Left lung (tissue), 10 donors: ENCODE measurements around the gene JDP2. TPM values are rescaled to one million over a fixed set of nuclear protein-coding genes. Genes with fewer than 3 reads are reported as not detected.

ENCODE experiments used
- ATAC-seq: fragments of 200-7000 bp; cut with Tn5 transposase; one replicate; pipeline ENCODE4 v1.9.1; 2020; ENCODE audit warnings: moderate library complexity
- DNase-seq, 4 donors: peaks; one replicate each; pipeline ENCODE4 v3.0.0-alpha.2; 2013 to 2020
- H3K27ac ChIP-seq, 2 donors: fragments of 200-600 bp; sonication (generic) in 1 of 2; one replicate each; pipeline versions ENCODE4 v1.5.0 to v1.8.0; 2020 to 2021
- H3K27me3 ChIP-seq, 2 donors: fragments of 200-600 bp; sonication (generic) in 1 of 2; one replicate each; pipeline versions ENCODE4 v1.5.0 to v1.8.0; 2020 to 2021
- H3K36me3 ChIP-seq, 2 donors: fragments of 200-600 bp; sonication (generic) in 1 of 2; one replicate each; pipeline versions ENCODE4 v1.5.0 to v1.8.0; 2020 to 2021
- H3K4me1 ChIP-seq, 2 donors: fragments of 200-600 bp; one replicate each; pipeline ENCODE4 v1.8.0; 2021
- H3K4me3 ChIP-seq, 2 donors: fragments of 200-600 bp; sonication (generic) in 1 of 2; one replicate each; pipeline versions ENCODE4 v1.5.0 to v1.8.0; 2020 to 2021; ENCODE audit warnings: mild to moderate bottlenecking in 1 of 2
- H3K9me3 ChIP-seq, 2 donors: fragments of 200-600 bp; sonication (generic) in 1 of 2; one replicate each; pipeline versions ENCODE4 v1.5.0 to v1.8.0; 2020 to 2021
- CTCF ChIP-seq, 2 donors: fragments of 200-600 bp; sonication (generic) in 1 of 2; IDR thresholded peaks; one replicate each; pipeline versions ENCODE4 v1.5.0 to v1.8.0; 2021; ENCODE audit warnings: antibody characterized with exemption in 2 of 2
- intact Hi-C, 2 donors: fragments of 100-400 bp; cut with DNase I; formaldehyde crosslinking; loops; one replicate each; pipeline versions ENCODE4 v1.11.2 to v1.14.2; 2022
- polyA plus RNA-seq, 6 donors: library from polyadenylated mRNA; unstranded; fragments of 120-200 nt; gene quantifications; one replicate each; pipeline ENCODE4 v1.2.1, GENCODE V29; 2013; ENCODE audit not compliant: insufficient read length in 6 of 6
- total RNA-seq, 2 donors: library from RNA; stranded (reverse); fragmentation: NEBNext Ultra II Directional; extraction: Animal tissue kit (Norgen Biotek cat#: 25700); gene quantifications; one replicate each; pipeline ENCODE4 v1.2.1, GENCODE V29; 2021
- donor health status: DM: no; HTN: yes; CAD: no.
- donor health status: DM: no; HTN: no; CAD: no.

The JDP2 gene
- total and polyA plus RNA-seq, 8 donors, result 20.3 to 57.6 (median 26.8) TPM

- Histone ChIP-seq H3K4me1 (peaks cover 32 to 97% of the 10 kb centered on the region in 2 donors), H3K9me3 (no peaks in the 10 kb centered on the region), H3K27me3 (no peaks in the 10 kb centered on the region), H3K27ac (no peak overlapping the region), H3K36me3 (peaks cover 0 to 77% of the 10 kb centered on the region in 2 donors), H3K4me3 (no peak overlapping the region)
- no peak for TF ChIP-seq CTCF (IDR thresholded peaks at IDR 0.05)
- DNase-seq (peak in 2 of 4 donors; percentile 87), ATAC-seq (no peak)
- intact Hi-C loops, result no loop called here
These were observed 6.5 kb downstream of the JDP2 start for GRCh38 chr14:75434138-75434889.

GRCh38 chr14:75434890-75435248 is 7.0 kb downstream of the JDP2 start:
- intact Hi-C loops, result no loop called here
- Histone ChIP-seq H3K4me3 (no peak overlapping the region), H3K9me3 (no peaks in the 10 kb centered on the region), H3K27me3 (no peaks in the 10 kb centered on the region), H3K4me1 (peaks cover 27 to 95% of the 10 kb centered on the region in 2 donors), H3K27ac (no peak overlapping the region), H3K36me3 (peaks cover 0 to 83% of the 10 kb centered on the region in 2 donors)
- ATAC-seq, result no peak
- no peak for DNase-seq
- no peak for TF ChIP-seq CTCF (IDR thresholded peaks at IDR 0.05)

DNA sequence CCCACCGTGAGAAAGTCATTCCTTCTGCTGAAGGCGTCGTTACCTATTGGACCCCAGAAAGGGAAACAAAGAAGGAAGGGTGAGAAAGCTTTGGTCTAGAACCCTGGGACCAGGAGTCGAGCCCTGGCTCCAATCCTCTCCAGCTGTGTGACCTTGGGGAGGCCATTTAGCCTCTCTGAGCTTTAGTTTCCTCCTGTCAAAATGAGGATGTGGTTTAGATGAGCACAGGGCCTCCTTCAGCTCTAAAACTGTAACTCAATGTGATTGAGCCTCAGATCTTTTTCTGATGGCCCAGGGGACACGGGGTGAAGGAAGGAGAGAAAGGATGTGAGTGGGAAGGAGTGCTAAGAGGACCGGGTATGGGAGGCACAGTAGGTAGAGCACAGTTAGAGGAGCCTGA is 7.7 kb downstream of the JDP2 start:
- TF ChIP-seq CTCF (IDR thresholded peaks at IDR 0.05), result no peak
- no peak for DNase-seq
- intact Hi-C loops, result no loop called here
- ATAC-seq, result no peak
- Histone ChIP-seq H3K9me3 (no peaks in the 10 kb centered on the region), H3K4me3 (no peak overlapping the region), H3K27me3 (no peaks in the 10 kb centered on the region), H3K36me3 (peaks cover 0 to 89% of the 10 kb centered on the region in 2 donors), H3K27ac (peak overlapping the region in 1 of 2 donors; percentile 39), H3K4me1 (peaks cover 20 to 95% of the 10 kb centered on the region in 2 donors)

DNA sequence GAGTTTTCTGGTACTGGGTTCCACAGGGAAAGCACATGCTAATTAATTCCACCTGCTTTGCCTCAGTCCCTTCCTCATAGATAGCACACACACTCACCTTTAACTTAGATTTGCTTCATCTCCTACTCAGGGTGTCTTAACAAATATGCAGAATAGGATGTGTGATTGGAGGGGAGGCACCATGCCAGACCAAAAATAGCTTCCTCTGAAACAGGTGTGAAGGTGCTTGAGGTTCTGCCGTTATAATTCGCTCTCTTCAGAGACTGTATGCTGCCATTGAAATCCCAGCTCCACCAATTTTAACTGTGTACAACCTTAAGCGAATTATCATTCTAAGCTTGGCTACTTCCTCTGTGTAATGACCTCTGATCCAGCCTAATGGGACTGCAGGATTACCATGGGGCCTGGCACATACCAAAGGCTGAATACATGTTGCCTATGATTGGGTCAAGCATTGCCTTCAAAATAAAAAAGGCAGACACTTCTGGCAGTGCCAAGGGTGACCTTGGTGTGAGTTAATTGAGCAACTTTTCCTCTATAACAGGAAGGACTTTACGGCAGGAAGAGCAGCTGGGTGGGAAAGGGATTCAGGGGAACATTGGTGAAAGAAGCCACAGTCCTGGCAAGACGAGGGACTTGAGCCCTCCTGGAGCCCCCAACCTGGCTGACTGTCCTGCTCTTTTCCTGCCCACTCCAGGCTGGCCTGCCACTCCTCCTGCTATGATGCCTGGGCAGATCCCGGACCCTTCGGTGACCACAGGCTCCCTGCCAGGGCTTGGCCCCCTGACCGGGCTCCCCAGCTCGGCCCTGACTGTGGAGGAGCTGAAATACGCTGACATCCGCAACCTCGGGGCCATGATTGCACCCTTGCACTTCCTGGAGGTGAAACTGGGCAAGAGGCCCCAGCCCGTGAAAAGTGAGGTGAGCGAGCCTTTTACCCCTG is 9.7 kb downstream of the JDP2 start:
- ATAC-seq (no peak), DNase-seq (no peak)
- H3K4me3 ChIP-seq, result no peak overlapping the region
- H3K27ac ChIP-seq, result peak overlapping the region in 1 of 2 donors; percentile 33
- H3K4me1 ChIP-seq, result peaks cover 18 to 95% of the 10 kb centered on the region in 2 donors
- H3K36me3 ChIP-seq, result peaks cover 0 to 96% of the 10 kb centered on the region in 2 donors
- no peak for TF ChIP-seq CTCF (IDR thresholded peaks at IDR 0.05)
- H3K27me3 ChIP-seq, result no peaks in the 10 kb centered on the region
- intact Hi-C loops, result no loop called here
- H3K9me3 ChIP-seq, result no peaks in the 10 kb centered on the region
